Thyroid gland (tissue), 4 donors: Measurements from ENCODE around the gene SLC35F3. TPM values are rescaled to one million over a fixed set of nuclear protein-coding genes. Genes with fewer than 3 reads are reported as not detected.

ENCODE experiments used
- DNase-seq, 2 donors: peaks; one replicate each; pipeline ENCODE4 v3.0.0-alpha.2; 2019
- H3K27ac ChIP-seq, 3 donors: fragments of 200-600 bp; sonication (generic); 1 replicate in 2 of 3; 2 replicates in 1 of 3; pipeline ENCODE4 v1.5.1; 2016 to 2019; ENCODE audit warnings: mild to moderate bottlenecking in 1 of 3, moderate library complexity in 1 of 3
- H3K27me3 ChIP-seq: fragments of 200-600 bp; sonication (generic); one replicate; pipeline ENCODE4 v1.5.1; 2019
- H3K36me3 ChIP-seq, 2 donors: fragments of 200-600 bp; sonication (generic); one replicate each; pipeline ENCODE4 v1.5.1; 2016 to 2019
- H3K4me1 ChIP-seq, 2 donors: fragments of 200-600 bp; sonication (generic); one replicate each; pipeline ENCODE4 v1.5.1; 2017 to 2019
- H3K4me3 ChIP-seq, 3 donors: fragments of 200-600 bp; sonication (generic); replicated peaks in 1 of 3; 1 replicate in 2 of 3; 2 replicates in 1 of 3; pipeline ENCODE4 v1.5.1; 2016; ENCODE audit warnings: mild to moderate bottlenecking in 1 of 3
- H3K9me3 ChIP-seq: fragments of 200-600 bp; sonication (generic); one replicate; pipeline ENCODE4 v1.5.1; 2017
- POLR2A ChIP-seq, 2 donors: fragments of 450-650 bp; IDR thresholded peaks; one replicate each; pipeline ENCODE4 v1.6.1; 2017; ENCODE audit warnings: antibody characterized with exemption in 2 of 2, mild to moderate bottlenecking in 2 of 2, moderate library complexity in 1 of 2
- WGBS, 2 donors: methylation state at CpG; one replicate each; pipeline ENCODE4 v1.1.5; 2017; 5-methylcytosine and 5-hydroxymethylcytosine counted together
- intact Hi-C: fragments of 100-400 bp; cut with DNase I; formaldehyde crosslinking; loops from one replicate; pipeline ENCODE4 v1.15.1; 2023
- total RNA-seq, 4 donors: library from RNA; depleted of rRNA; stranded (reverse); fragments of >200 nt; gene quantifications; one replicate each; pipeline ENCODE4 v1.2.3, GENCODE V29; 2016
- TF ChIP-seq, protein P1 (sequence below), 6 experiments: fragments of 200-600 bp in 3 of 6; fragments of 450-650 bp in 3 of 6; sonication (generic) in 3 of 6; IDR thresholded peaks; one replicate each; pipeline ENCODE4 v1.5.1; 2016 to 2019; ENCODE audit warnings: antibody characterized with exemption in 6 of 6, mild to moderate bottlenecking in 2 of 6, inconsistent platforms in 1 of 6, moderate library complexity in 1 of 6

Gene SLC35F3
- total RNA-seq, 4 donors from 2014 or later, result 0.89 to 1.9 (median 1.5) TPM; not detected in 1

DNA sequence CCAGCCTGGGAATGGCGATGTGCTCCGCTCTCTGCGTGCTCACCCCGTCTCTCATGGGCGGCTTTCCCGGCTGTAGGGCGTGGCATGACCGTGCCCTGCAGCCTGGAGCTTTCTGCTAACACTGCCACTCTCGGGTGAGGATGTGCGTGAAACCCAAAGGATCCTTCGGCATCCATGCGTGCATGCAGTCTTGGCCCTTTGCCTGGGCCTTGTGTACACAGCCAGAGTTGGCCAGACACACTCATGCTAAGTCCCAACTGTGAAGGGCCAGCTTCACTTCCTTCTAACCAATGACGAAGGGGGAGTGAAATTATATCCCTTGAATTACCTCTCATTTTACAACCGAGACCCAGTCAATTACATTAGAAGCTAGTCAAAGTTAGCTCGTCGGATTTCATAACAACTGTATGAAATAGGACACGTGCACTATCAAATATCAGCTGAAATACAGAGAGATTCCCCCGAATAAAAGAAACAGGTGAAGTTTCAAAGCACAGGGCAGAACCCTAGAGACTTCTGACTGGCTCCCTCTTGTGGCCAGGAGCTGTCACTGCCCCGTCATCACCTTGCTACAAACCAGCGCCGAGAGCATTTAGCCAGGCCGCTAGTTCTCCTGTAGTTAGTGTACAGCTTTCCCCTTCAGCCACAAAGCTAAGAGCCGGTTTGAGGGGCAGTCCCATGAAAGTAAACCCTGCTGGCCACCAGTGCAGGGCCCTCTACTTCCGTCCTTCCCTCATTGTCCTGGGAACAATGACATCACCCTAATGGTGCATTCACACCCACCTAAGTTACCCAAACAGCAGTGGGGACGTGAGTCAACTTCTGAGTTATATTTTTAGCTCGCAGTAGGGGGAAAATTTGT is 405.4 kb downstream of the SLC35F3 start:
- Histone ChIP-seq H3K36me3 (no peaks in the 10 kb centered on the region), H3K27ac (peak overlapping the region in 2 of 3 donors; percentile 24 to 66), H3K9me3 (no peaks in the 10 kb centered on the region), H3K4me3 (no peak overlapping the region), H3K4me1 (peaks cover 6 to 10% of the 10 kb centered on the region in 2 donors), H3K27me3 (no peaks in the 10 kb centered on the region)
- intact Hi-C loops, result loop anchor here (10.0 kb wide), 1 partner anchor 155 kb away; no protein-coding TSS in a partner anchor
- WGBS, 2 donors, result 17 to 22% methylated on average over 26 of the region's 26 CpGs
- TF ChIP-seq, protein P1, sequence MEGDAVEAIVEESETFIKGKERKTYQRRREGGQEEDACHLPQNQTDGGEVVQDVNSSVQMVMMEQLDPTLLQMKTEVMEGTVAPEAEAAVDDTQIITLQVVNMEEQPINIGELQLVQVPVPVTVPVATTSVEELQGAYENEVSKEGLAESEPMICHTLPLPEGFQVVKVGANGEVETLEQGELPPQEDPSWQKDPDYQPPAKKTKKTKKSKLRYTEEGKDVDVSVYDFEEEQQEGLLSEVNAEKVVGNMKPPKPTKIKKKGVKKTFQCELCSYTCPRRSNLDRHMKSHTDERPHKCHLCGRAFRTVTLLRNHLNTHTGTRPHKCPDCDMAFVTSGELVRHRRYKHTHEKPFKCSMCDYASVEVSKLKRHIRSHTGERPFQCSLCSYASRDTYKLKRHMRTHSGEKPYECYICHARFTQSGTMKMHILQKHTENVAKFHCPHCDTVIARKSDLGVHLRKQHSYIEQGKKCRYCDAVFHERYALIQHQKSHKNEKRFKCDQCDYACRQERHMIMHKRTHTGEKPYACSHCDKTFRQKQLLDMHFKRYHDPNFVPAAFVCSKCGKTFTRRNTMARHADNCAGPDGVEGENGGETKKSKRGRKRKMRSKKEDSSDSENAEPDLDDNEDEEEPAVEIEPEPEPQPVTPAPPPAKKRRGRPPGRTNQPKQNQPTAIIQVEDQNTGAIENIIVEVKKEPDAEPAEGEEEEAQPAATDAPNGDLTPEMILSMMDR (IDR thresholded peaks at IDR 0.05), result peak; percentile 75 to 89 (median 84)
- no peak for TF ChIP-seq POLR2A (IDR thresholded peaks at IDR 0.05)
- peak; percentile 96 for DNase-seq

DNA sequence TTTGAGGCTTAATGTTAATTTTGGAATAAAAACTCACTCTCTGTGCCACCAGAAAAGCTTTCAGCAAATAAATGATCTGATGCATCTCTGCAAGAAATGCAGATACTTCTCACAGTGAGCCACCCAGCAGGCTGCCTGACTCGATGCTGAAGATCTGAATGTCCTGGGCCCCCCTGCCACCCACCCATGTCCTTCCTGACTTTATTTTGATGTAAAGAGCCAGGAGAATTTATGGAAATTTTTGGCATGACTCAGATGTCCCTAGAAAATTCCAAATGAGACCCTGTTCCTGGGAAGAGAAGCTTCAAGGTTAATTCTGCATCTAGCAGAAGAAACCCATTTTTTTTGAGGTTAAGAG is 406.0 kb downstream of the SLC35F3 start:
- Histone ChIP-seq H3K36me3 (no peaks in the 10 kb centered on the region), H3K27me3 (no peaks in the 10 kb centered on the region), H3K9me3 (no peaks in the 10 kb centered on the region), H3K4me3 (no peak overlapping the region), H3K27ac (peak overlapping the region in 1 of 3 donors; percentile 18), H3K4me1 (peaks cover 6 to 10% of the 10 kb centered on the region in 2 donors)
- TF ChIP-seq POLR2A (IDR thresholded peaks at IDR 0.05), result no peak
- TF ChIP-seq, protein P1 (IDR thresholded peaks at IDR 0.05), result no peak
- 26 to 38% methylated on average over 1 of the region's 1 CpG for WGBS, 2 donors
- DNase-seq, result no peak
- intact Hi-C loops, result loop anchor here (10.0 kb wide), 1 partner anchor 156 kb away; no protein-coding TSS in a partner anchor

DNA sequence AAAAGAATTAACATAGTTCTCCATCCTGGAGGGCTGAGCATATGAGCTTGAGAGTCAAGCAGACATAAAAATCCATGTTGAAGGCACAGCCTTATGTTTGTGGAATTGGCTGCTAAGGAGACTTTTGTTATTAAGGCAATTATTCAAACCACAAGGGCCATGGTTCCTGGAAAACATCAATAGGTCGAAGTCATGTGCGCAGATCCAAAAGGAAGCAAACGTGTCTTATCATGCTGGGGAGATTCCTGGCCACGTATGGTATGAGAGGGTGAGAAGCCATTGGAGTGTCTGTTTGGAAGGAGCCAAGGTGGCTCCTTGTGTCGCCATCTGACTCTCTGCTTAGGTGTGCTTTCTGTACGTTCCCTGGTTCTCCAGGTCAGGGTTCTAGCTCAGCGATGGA is 406.9 kb downstream of the SLC35F3 start:
- no peaks in the 10 kb centered on the region for H3K27me3 ChIP-seq
- TF ChIP-seq POLR2A (IDR thresholded peaks at IDR 0.05), result no peak
- TF ChIP-seq, protein P1 (IDR thresholded peaks at IDR 0.05), result no peak
- H3K36me3 ChIP-seq, result no peaks in the 10 kb centered on the region
- no peak overlapping the region for H3K27ac ChIP-seq
- intact Hi-C loops, result loop anchor here (10.0 kb wide), 1 partner anchor 157 kb away; no protein-coding TSS in a partner anchor
- H3K9me3 ChIP-seq, result no peaks in the 10 kb centered on the region
- DNase-seq, result no peak
- peaks cover 6 to 10% of the 10 kb centered on the region in 2 donors for H3K4me1 ChIP-seq
- H3K4me3 ChIP-seq, result no peak overlapping the region
- WGBS, 2 donors, result 93% methylated on average over 7 of the region's 7 CpGs

DNA sequence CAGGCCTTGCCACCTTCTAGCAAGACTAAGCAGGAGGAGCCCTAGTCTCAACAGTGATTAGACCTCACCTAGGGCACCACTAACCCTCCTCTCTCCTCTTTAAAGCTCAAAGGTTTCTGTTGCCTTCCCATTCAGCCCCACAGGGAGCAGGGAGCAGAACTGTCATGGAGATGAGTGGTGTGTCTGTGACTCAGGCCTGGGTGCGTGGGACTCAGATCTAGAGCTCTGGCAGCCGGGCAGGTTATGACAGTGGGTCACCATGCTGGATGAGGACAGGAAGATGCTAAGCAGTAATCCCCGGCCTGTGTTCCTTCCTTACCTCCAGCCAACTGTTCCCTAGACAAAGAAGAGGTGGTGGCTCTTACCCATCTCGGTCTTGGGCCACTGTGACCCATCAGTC is 408.7 kb downstream of the SLC35F3 start:
- no peaks in the 10 kb centered on the region for H3K36me3 ChIP-seq
- H3K4me1 ChIP-seq, result peaks cover 6 to 10% of the 10 kb centered on the region in 2 donors
- no peak for TF ChIP-seq POLR2A (IDR thresholded peaks at IDR 0.05)
- TF ChIP-seq, protein P1 (IDR thresholded peaks at IDR 0.05), result no peak
- 87 to 100% methylated on average over 2 of the region's 4 CpGs for WGBS, 2 donors
- H3K9me3 ChIP-seq, result no peaks in the 10 kb centered on the region
- H3K27ac ChIP-seq, result no peak overlapping the region
- H3K4me3 ChIP-seq, result no peak overlapping the region
- DNase-seq, result no peak
- no peaks in the 10 kb centered on the region for H3K27me3 ChIP-seq
- intact Hi-C loops, result loop anchor here (10.0 kb wide), 1 partner anchor 158 kb away; no protein-coding TSS in a partner anchor

DNA sequence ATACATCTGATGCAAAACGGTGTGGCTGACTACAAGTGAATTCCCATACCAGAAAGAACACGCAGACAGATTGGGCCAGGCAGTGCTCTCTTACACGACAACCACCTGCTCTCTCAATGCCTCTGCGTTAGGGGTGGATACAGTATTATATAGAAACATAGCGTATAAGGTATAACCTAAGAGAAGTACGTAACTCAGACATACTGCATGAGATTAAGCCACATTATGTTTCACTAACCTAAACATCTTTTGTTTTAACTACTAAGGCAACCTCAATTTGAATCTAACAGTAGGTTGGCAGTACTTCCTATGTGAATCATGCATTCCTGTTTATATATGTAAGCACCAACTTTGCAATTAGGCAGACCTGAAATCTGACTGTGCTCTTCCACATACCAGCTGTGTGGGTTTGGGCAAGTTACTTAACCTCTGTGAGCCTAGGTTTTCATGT is 410.6 kb downstream of the SLC35F3 start:
- H3K36me3 ChIP-seq, result no peaks in the 10 kb centered on the region
- DNase-seq, result no peak
- WGBS, 2 donors, result 72 to 73% methylated on average over 6 of the region's 6 CpGs
- TF ChIP-seq POLR2A (IDR thresholded peaks at IDR 0.05), result no peak
- TF ChIP-seq, protein P1 (IDR thresholded peaks at IDR 0.05), result no peak
- no peaks in the 10 kb centered on the region for H3K9me3 ChIP-seq
- intact Hi-C loops, result loop anchor here (10.0 kb wide), 1 partner anchor 160 kb away; no protein-coding TSS in a partner anchor
- no peak overlapping the region for H3K27ac ChIP-seq
- H3K4me3 ChIP-seq, result no peak overlapping the region
- peaks cover 6 to 9% of the 10 kb centered on the region in 2 donors for H3K4me1 ChIP-seq
- H3K27me3 ChIP-seq, result no peaks in the 10 kb centered on the region
